ENCODE results near the gene KRT74.
"Not testable (repeated sequence)": the region's sequence is repeated elsewhere in the genome, so short reads cannot be mapped to it uniquely, and the experiment has no call there.

The KRT74 gene

GRCh38 chr12:52603314-52603713 is 29.7 kb upstream of the KRT74 start:
- DNase-seq = no peak

GRCh38 chr12:52602552-52602951 is 28.9 kb upstream of the KRT74 start:
- DNase-seq = no peak

- DNase-seq = no peak
These were observed 28.0 kb upstream of the KRT74 start for GRCh38 chr12:52601671-52602070.

DNA sequence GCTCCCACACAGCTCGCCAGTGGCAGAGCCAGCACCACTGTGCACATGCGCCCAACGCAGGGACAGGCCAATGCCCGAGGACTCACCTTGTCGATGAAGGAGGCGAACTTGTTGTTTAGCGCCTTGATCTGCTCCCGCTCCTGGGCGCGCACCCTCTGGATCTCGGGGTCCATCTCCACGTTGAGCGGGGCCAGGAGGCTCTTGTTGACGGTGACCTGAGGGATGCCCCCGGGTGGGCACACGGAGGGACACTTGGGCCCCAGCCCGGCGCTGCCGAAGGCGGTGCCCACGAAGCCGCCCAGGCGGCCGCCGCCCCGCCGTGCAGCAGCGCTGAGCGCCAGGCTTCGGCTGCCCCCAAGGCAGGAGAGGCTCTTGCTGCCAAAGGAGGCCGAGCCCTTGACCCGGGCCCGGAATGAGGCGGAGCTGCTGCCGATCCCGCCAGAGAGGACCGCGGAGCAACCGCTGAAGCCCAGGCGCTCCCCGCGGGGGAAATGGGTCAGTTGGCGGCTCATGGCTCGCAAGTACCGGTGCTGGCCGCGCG is 27.4 kb upstream of the KRT74 start, which contains the start of gene KRT72:
Gene KRT72, minus strand, starts transcription at position 523 of the 541 bp plus-strand sequence. Its CDS starts 11 bp downstream, at position 512.
- DNase-seq = no peak

GRCh38 chr12:52600475-52600874 is 26.8 kb upstream of the KRT74 start:
- no peak for DNase-seq

- no peak for DNase-seq
These were observed 26.4 kb upstream of the KRT74 start for GRCh38 chr12:52600071-52600470.

- DNase-seq = no peak
These were observed 25.3 kb upstream of the KRT74 start for GRCh38 chr12:52598966-52599365.

- not testable (repeated sequence) for DNase-seq
These were observed 20.6 kb upstream of the KRT74 start for GRCh38 chr12:52594237-52594636.

DNA sequence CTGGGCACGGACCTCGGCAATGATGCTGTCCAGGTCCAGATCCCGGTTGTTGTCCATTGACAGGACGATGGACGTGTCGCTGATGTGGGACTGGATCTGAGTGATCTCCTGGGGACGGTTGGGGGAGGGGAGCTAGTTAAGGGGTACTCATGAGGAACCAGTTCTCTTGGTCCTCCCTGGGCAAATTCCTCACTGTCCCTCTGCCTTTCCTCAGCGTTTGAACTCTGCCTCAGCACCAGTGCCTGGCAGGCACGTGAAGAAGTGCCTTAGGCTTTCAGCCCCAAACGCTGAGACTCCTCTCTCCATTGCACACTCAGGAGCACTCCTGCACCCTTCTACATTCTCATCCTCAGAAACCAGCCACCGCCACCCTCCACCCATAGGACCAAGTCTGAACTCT is 17.9 kb upstream of the KRT74 start:
- no peak for DNase-seq

DNA sequence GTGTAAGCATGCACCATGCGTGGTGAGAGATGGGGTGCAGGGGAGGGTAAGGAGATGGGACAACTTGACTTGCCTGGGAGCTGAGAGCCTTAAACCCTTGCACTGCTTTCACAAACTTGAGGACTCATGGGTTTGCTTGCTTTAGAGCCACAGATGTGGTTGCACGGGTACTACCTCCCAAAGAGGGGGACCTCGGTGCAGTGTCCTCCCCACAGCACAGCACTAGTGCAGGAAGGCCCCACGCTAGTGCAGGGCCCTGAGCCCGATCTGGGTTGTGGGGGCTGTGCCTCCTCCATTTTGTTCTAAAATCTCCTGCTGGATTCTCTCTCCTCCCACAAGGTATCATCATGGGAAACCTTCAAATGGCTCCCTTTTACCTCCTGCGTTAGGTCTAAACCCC is 16.4 kb upstream of the KRT74 start:
- no peak for DNase-seq

GRCh38 chr12:52587563-52587962 is 13.9 kb upstream of the KRT74 start:
- no peak for DNase-seq

- no peak for DNase-seq
These were observed 12.3 kb upstream of the KRT74 start for GRCh38 chr12:52585946-52586345.

DNA sequence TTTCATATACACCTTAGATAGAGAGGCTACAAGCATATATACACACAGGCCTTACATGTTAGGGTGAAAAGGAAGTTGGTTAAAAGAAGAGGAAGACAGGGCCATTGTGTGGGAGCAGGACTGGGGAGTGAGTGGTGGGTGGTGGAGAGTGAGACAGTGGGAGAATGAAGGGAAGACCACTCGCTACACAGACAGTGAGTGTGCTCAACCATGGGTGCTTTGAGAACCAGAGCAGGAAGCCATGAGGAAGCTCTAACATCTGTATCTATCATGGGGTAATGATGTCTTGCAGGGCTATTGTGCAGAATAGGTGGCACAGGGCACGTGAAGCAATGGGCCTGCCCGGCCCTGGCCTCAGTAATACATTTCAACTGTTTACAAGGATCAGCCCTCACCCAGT is 11.4 kb upstream of the KRT74 start:
- DNase-seq = no peak

- no peak for DNase-seq
These were observed 10.6 kb upstream of the KRT74 start for GRCh38 chr12:52584156-52584682.

- DNase-seq = peak in 39 of 56 donors; percentile 3 to 72 (median 21)
These were observed 9.4 kb upstream of the KRT74 start for GRCh38 chr12:52582971-52583456.

DNA sequence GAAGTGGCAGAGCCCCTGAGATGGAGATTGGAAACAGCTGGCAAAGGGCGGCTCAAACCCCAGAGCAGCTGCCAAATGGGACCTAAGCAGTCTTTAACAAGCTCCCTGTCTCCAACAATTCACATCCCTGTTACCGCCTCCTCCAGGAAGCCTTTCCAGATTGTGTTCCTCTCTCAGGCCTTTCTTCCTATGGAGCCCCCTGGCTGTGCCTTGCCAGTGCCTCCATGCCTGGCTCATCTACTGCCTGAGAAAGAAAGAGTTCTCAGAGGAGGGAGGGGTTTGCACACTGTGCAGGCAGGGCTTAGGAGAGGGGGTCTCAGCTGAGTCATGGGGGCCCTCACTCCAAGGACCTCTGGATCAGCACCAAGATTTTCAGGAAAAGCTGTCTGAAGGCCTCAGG is 8.8 kb upstream of the KRT74 start:
- DNase-seq = no peak

DNA sequence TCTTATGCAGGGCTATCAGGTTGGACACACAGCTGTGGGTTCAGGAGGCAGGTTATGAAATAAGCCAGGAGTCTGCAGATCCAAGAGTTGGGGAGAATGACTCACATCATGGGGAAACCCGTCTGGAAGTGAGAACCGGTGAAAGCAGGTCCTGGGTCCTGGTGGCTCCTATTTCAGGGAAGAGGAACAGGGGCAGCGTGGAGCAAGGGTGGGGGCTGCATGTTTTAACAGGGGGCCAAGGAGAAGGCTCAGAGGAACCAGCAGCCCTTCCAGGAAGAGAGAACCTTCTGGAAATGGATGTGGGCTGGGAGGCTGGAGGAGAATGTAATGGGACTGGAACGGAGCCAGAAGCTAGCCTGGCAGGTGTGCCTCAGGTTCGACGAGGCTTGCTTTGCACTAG is 7.8 kb upstream of the KRT74 start:
- DNase-seq = no peak

- no peak for DNase-seq
These were observed 7.4 kb upstream of the KRT74 start for GRCh38 chr12:52581066-52581465.

DNA sequence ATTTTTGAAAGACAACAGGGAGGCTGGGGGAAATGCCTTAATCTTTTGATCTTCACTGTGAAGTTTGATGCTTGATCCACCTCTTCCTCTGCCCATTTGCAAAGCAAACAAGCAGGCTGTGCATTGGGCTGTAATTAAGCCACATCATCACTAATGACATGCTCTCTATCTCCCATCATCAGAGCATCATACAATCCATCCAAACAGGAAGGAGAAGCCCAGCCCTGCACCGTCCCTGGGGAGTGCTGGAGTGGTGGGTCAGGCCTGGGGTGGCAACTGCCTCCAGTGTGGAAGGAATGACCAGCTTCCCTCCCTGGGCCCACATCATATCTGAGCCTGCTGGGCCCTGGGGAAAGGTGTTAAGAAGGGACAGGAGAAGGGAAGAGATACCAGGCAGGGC is 6.9 kb upstream of the KRT74 start:
- DNase-seq = no peak

DNA sequence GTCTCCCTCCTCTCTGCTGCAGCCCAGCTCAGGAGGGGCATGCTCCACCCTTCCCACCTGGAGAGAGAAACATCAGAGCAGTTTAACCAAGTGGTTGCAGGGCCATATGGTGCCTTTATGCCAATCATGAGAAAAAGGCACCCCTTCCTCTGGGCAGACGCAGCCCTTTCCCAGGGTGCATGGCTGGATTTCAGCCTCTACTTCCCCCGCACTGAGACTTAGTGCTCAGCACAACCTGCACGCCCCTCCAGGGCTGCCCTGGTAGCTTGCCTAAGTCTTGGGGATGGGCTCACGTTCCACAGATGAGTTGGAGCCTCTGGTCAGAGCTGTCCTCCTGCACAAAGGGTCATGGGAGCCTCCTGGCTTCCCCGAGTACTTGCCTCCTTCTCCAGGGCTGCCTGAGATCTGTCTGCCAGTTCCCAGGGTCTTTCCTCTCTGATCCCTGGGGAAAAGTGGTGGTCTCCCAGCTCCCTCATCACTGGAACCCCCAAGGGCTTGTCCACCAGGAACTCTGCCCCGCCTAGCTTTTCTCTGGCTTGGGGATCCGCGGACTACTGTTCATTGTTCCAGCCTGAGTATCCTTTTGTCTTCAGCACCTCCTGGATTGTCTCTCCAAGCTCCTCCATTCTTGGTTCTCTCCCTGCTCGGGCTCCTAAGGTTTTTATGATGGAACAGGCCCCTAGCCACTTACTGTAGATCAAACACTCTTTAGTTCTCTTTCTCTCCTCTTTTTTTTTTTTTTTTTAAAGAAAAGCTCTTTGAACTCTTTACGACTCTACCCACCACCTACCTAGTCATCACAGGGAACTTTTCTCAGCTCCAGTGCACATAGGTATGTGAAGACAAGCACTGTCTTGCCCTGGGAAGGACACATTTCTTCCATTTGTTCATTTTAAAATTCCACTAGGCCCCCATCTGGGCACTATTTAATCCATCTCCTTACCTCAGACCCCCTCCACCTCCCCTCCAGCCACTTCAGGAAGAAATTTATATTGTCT is 6.1 kb upstream of the KRT74 start:
- no peak for DNase-seq

GRCh38 chr12:52578469-52578868 is 4.8 kb upstream of the KRT74 start:
- no peak for DNase-seq

DNA sequence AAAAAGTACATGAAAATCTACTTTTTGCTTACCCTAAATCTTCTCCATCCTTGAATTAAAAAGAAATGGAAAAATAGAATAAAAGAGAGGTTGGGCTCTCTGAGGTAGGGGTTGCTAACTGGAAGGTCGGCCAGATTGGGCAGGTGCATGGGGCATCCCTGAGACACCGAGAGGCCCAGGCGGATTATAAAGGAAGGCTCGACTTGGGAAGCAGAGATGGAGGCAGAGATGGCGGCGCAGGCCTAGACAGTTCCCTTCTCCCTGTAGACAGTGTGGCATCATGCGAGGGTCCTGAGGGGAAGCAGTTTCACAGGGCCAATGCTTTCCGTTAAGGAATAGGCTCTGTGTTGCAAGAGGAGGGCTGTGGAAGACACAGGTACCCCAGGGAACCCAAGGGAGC is 3.7 kb upstream of the KRT74 start:
- no peak for DNase-seq

All from nucleus accumbens (tissue), 56 donors.